ENCODE results near the gene PTPRE.

- TF ChIP-seq POLR2A (IDR thresholded peaks at IDR 0.05; ENCODE audit: low read depth, low read length) = no peak
- TF ChIP-seq YY1 (IDR thresholded peaks at IDR 0.05; ENCODE audit: low read depth, low read length) = no peak
- no peak for TF ChIP-seq CTCF (IDR thresholded peaks at IDR 0.05 in 2 of 3, conservative IDR thresholded peaks at IDR 0.05 in 1 of 3; ENCODE audit: control insufficient read depth in 2 of 3, extremely low read depth in 1 of 3, insufficient read depth in 1 of 3, low read depth in 3 of 3, low read length in 3 of 3)
- TF ChIP-seq POLR2AphosphoS5 (IDR thresholded peaks at IDR 0.05; ENCODE audit: low read length) = no peak
- no peak for TF ChIP-seq SREBF2 (IDR thresholded peaks at IDR 0.05; ENCODE audit: low read length)
These were observed 121.8 kb downstream of the PTPRE start for GRCh38 chr10:128028508-128029289.
